Brain microvascular endothelial cell (primary cell): Measurements from ENCODE around the gene MMP11.

Experiments
- DNase-seq: peaks from one replicate; pipeline ENCODE4 v3.0.0-alpha.2; 2020
- H3K27ac ChIP-seq: fragments of 250-450 bp; sonication (Bioruptor Pico); 2 replicates; pipeline ENCODE4 v1.5.1; 2020; ENCODE audit warnings: mild to moderate bottlenecking, moderate library complexity
- H3K27me3 ChIP-seq: fragments of 250-450 bp; sonication (Bioruptor Pico); replicated peaks from 2 replicates; pipeline ENCODE4 v1.5.1; 2020; ENCODE audit warnings: mild to moderate bottlenecking
- H3K36me3 ChIP-seq: fragments of 250-450 bp; sonication (Bioruptor Pico); replicated peaks from 2 replicates; pipeline ENCODE4 v1.5.1; 2020; ENCODE audit warnings: mild to moderate bottlenecking
- H3K4me3 ChIP-seq: 2 replicates; pipeline ENCODE4 v1.5.1; 2011; ENCODE audit warnings: low read depth, mild to moderate bottlenecking, control low read depth, low read length, moderate library complexity
- in situ Hi-C: cut with HindIII; loops from 2 replicates; pipeline ENCODE4 v1.10.0; 2017; ENCODE audit warnings: low sequenced_read_pairs, low pct_ligation_motif_present
- TF ChIP-seq, protein P1 (sequence below): IDR thresholded peaks from 2 replicates; pipeline ENCODE4 v1.5.1; 2011; ENCODE audit warnings: low read depth, mild to moderate bottlenecking, moderate library complexity, low read length, control low read depth, inconsistent platforms; ENCODE audit errors: missing control alignments

Gene MMP11

DNA sequence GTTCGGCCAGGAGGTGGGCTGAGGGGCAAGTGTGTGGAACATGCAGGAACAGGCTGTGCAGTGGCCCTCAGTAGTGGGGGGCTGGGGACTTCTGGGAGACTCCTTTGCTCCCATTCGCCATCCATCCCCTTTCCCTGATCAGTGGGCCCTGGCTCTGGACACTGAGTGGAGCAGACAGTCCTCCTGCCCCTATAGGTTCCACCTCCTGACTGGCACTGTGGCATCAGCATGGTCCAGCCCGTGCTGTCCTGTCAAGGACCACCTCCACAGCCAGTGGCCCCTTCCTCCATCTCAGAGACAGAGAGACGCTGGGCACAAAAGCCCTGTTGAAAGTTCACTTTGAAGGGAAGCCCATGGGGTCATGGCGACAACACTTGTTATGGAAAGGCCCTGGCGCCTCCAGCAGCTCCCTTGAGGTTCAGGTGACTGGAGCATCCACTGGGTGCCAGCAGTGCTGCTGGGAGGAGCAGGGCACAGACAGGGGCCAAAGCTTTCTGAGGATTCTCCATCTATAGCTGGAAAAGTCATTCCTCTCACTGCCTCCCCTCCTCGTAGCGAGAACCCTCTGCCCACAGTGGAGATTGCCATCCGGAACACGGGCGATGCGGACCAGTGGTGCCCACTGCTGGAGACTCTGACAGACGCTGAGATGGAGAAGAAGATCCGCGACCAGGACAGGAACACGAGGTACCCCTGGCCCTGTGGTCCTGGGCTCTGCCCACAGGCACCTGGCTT is 60.5 kb downstream of the MMP11 start:
- Histone ChIP-seq H3K36me3 (peaks cover 27% of the 10 kb centered on the region), H3K27ac (no peak overlapping the region), H3K27me3 (no peaks in the 10 kb centered on the region), H3K4me3 (no peak overlapping the region)
- in situ Hi-C loops: no loop called here
- TF ChIP-seq, protein P1, sequence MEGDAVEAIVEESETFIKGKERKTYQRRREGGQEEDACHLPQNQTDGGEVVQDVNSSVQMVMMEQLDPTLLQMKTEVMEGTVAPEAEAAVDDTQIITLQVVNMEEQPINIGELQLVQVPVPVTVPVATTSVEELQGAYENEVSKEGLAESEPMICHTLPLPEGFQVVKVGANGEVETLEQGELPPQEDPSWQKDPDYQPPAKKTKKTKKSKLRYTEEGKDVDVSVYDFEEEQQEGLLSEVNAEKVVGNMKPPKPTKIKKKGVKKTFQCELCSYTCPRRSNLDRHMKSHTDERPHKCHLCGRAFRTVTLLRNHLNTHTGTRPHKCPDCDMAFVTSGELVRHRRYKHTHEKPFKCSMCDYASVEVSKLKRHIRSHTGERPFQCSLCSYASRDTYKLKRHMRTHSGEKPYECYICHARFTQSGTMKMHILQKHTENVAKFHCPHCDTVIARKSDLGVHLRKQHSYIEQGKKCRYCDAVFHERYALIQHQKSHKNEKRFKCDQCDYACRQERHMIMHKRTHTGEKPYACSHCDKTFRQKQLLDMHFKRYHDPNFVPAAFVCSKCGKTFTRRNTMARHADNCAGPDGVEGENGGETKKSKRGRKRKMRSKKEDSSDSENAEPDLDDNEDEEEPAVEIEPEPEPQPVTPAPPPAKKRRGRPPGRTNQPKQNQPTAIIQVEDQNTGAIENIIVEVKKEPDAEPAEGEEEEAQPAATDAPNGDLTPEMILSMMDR: no peak
- DNase-seq: no peak
